VCaP (cell line): ENCODE data around the gene LENG1.

Source experiments
- H3K27ac ChIP-seq: fragments of 450-650 bp; 2 replicates; pipeline ENCODE4 v1.5.1; 2017
- CTCF ChIP-seq: fragments of 450-650 bp; conservative IDR thresholded peaks from 2 replicates; pipeline ENCODE4 v1.5.1; 2017; ENCODE audit warnings: mild to moderate bottlenecking, moderate library complexity

Gene LENG1

GRCh38 chr19:54124393-54124792, 35.1 kb downstream of the LENG1 start:
- no peak overlapping the region for H3K27ac ChIP-seq
- no peak for TF ChIP-seq CTCF

GRCh38 chr19:54123682-54124081, 35.8 kb downstream of the LENG1 start:
- TF ChIP-seq CTCF = no peak
- H3K27ac ChIP-seq = no peak overlapping the region

- no peak overlapping the region for H3K27ac ChIP-seq
- no peak for TF ChIP-seq CTCF
Measured at GRCh38 chr19:54121259-54121658, 38.3 kb downstream of the LENG1 start.

- peak within 1 kb of the TSS; percentile 85 for H3K27ac ChIP-seq
- TF ChIP-seq CTCF = no peak
Measured at GRCh38 chr19:54115109-54116063, 44.1 kb downstream of the LENG1 start, which contains the start of the genes PRPF31 and TFPT. TSS of gene PRPF31 (plus strand) at chr19:54115754. CDS start at chr19:54118279, 2,525 bp downstream. TSS of gene TFPT (minus strand) at chr19:54115657. CDS start at chr19:54115269, 388 bp downstream.

GRCh38 chr19:54114340-54115108, 45.0 kb downstream of the LENG1 start:
- peak overlapping the region; percentile 85 for H3K27ac ChIP-seq
- TF ChIP-seq CTCF = no peak

- no peak for TF ChIP-seq CTCF
- H3K27ac ChIP-seq = no peak overlapping the region
Measured at GRCh38 chr19:54109651-54110050, 49.9 kb downstream of the LENG1 start.

GRCh38 chr19:54108496-54108895, 51.0 kb downstream of the LENG1 start:
- no peak overlapping the region for H3K27ac ChIP-seq
- TF ChIP-seq CTCF = no peak
